HL-60 (cell line): ENCODE data around the gene PSMB5.

Experiments used
- DNase-seq, 2 experiments: peaks; one replicate each; pipeline ENCODE4 v3.0.0-alpha.2; 2010 to 2020; ENCODE audit warnings: low read depth in 1 of 2, low spot score in 1 of 2
- H3K27ac ChIP-seq: fragments of 250-450 bp; sonication (Bioruptor Pico); replicated peaks from 2 replicates; pipeline ENCODE4 v1.5.1; 2020; ENCODE audit warnings: mild to moderate bottlenecking, moderate library complexity
- H3K27me3 ChIP-seq: fragments of 250-450 bp; sonication (Bioruptor Pico); 2 replicates; pipeline ENCODE4 v1.5.1; 2021; ENCODE audit warnings: mild to moderate bottlenecking, moderate library complexity; ENCODE audit not compliant: insufficient read depth, poor library complexity, severe bottlenecking
- H3K4me3 ChIP-seq: replicated peaks from 2 replicates; pipeline ENCODE4 v1.5.1; 2011; ENCODE audit warnings: mild to moderate bottlenecking, control low read depth, low read length; ENCODE audit not compliant: insufficient read depth
- GABPA ChIP-seq: IDR thresholded peaks from 2 replicates; pipeline ENCODE4 v1.6.1; 2012; ENCODE audit warnings: low read depth
- POLR2AphosphoS5 ChIP-seq: IDR thresholded peaks from 2 replicates; pipeline ENCODE4 v1.6.1; 2012; ENCODE audit warnings: low read depth
- SPI1 ChIP-seq: IDR thresholded peaks from 2 replicates; pipeline ENCODE4 v1.6.1; 2012; ENCODE audit warnings: low read depth, mild to moderate bottlenecking, borderline replicate concordance
- TF ChIP-seq, protein P1 (sequence below): IDR thresholded peaks from 2 replicates; pipeline ENCODE4 v1.6.1; 2012; ENCODE audit warnings: low read depth; ENCODE audit not compliant: insufficient replicate concordance
- TF ChIP-seq, protein P2 (sequence below): IDR thresholded peaks from one replicate; pipeline ENCODE4 v1.5.1; 2011; ENCODE audit warnings: low read length, control low read depth, inconsistent platforms; ENCODE audit not compliant: insufficient read depth

PSMB5 gene

GRCh38 chr14:23041729-23042128 lies 7.0 kb upstream of the PSMB5 start:
- TF ChIP-seq SPI1, result no peak
- TF ChIP-seq, protein P1, sequence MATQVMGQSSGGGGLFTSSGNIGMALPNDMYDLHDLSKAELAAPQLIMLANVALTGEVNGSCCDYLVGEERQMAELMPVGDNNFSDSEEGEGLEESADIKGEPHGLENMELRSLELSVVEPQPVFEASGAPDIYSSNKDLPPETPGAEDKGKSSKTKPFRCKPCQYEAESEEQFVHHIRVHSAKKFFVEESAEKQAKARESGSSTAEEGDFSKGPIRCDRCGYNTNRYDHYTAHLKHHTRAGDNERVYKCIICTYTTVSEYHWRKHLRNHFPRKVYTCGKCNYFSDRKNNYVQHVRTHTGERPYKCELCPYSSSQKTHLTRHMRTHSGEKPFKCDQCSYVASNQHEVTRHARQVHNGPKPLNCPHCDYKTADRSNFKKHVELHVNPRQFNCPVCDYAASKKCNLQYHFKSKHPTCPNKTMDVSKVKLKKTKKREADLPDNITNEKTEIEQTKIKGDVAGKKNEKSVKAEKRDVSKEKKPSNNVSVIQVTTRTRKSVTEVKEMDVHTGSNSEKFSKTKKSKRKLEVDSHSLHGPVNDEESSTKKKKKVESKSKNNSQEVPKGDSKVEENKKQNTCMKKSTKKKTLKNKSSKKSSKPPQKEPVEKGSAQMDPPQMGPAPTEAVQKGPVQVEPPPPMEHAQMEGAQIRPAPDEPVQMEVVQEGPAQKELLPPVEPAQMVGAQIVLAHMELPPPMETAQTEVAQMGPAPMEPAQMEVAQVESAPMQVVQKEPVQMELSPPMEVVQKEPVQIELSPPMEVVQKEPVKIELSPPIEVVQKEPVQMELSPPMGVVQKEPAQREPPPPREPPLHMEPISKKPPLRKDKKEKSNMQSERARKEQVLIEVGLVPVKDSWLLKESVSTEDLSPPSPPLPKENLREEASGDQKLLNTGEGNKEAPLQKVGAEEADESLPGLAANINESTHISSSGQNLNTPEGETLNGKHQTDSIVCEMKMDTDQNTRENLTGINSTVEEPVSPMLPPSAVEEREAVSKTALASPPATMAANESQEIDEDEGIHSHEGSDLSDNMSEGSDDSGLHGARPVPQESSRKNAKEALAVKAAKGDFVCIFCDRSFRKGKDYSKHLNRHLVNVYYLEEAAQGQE, result no peak
- TF ChIP-seq GABPA, result no peak
- TF ChIP-seq POLR2AphosphoS5, result no peak
- TF ChIP-seq, protein P2, sequence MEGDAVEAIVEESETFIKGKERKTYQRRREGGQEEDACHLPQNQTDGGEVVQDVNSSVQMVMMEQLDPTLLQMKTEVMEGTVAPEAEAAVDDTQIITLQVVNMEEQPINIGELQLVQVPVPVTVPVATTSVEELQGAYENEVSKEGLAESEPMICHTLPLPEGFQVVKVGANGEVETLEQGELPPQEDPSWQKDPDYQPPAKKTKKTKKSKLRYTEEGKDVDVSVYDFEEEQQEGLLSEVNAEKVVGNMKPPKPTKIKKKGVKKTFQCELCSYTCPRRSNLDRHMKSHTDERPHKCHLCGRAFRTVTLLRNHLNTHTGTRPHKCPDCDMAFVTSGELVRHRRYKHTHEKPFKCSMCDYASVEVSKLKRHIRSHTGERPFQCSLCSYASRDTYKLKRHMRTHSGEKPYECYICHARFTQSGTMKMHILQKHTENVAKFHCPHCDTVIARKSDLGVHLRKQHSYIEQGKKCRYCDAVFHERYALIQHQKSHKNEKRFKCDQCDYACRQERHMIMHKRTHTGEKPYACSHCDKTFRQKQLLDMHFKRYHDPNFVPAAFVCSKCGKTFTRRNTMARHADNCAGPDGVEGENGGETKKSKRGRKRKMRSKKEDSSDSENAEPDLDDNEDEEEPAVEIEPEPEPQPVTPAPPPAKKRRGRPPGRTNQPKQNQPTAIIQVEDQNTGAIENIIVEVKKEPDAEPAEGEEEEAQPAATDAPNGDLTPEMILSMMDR, result no peak
- Histone ChIP-seq H3K4me3 (no peak overlapping the region), H3K27me3 (no peaks in the 10 kb centered on the region), H3K27ac (no peak overlapping the region)
- DNase-seq, result no peak

GRCh38 chr14:23040100-23040499 lies 5.4 kb upstream of the PSMB5 start:
- DNase-seq, result no peak
- H3K4me3 ChIP-seq, result no peak overlapping the region
- no peak for TF ChIP-seq GABPA
- TF ChIP-seq SPI1, result no peak
- TF ChIP-seq, protein P2, result no peak
- TF ChIP-seq, protein P1, result no peak
- TF ChIP-seq POLR2AphosphoS5, result no peak
- H3K27me3 ChIP-seq, result no peaks in the 10 kb centered on the region
- H3K27ac ChIP-seq, result no peak overlapping the region

DNA sequence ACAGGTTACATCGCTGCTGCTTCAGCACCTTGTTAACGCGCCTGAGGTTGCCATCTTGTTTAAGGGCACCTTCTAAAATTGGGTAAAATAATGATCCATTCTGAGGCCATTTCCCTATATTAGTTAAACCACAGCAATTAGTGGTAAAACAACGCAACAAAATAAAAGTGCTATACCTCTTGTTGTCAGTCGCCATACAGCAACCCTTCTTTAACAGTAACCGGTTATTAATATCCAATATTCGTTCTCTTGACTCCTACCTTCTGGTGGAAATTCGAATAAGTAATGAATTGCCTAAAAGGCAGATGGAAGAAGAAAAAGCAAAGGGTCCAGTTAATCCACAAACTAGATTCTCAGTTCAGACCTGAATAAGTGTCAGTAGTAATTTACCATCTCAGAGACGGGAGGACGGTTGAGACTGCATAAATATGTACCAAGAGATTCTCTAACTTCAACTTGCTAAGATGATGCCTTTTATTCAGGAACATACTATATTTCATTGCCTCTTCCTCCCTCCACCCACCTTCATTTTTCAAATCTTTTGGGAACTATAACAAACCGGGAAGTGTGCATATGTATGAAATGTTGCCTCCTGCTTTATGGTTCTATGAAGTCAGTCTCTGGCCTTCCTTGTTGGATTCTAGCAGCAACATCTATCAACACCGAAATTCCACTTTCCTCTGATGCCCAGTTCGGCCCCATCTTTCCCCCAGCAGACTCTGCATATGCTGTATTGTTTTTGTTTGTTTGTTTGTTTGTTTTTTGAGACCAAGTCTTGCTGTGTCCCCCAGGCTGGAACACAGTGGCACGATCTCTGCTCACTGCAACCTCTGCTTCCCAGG lies 824 bp upstream of the PSMB5 start:
- no peak for DNase-seq
- no peak for TF ChIP-seq GABPA
- TF ChIP-seq SPI1, result no peak
- TF ChIP-seq POLR2AphosphoS5, result no peak
- H3K27ac ChIP-seq, result peak overlapping the region; percentile 87
- no peaks in the 10 kb centered on the region for H3K27me3 ChIP-seq
- no peak overlapping the region for H3K4me3 ChIP-seq

DNA sequence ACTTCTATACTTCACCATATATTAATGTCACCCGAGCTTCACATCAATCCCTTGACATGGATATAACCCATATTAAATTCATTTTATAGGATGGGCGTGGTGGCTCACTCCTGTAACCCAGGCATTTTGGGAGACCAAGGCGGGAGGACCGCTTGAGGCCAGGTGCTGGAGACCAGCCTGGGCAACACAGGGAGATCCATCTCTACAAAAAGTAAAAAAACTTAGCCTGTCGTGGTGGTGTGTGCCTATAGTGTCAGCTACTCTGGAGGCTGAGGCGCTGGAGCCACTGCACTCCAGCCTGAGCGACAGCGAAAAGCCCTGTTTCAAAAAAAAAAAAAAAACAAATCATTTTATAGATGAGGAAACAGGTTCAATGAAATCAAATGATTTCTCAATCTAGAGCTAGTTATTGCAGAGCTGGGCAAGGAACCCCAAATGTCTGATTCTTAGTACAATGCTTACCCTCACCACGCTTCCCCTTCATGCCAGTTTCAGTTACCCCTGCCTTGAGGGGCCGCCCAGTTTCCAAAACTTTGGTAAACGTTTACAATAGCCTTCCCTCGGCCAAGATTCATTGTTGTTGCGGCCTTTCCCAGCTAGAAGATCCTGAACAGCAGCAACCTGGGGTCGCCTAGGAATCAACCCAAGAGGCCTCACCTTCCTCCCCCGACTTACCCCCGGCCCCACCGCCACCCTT lies 751 bp downstream of the PSMB5 start:
- DNase-seq, result no peak
- Histone ChIP-seq H3K27ac (peak overlapping the region; percentile 87), H3K27me3 (no peaks in the 10 kb centered on the region), H3K4me3 (peak overlapping the region; percentile 77)
- TF ChIP-seq GABPA (no peak), SPI1 (no peak)
- TF ChIP-seq, protein P1, result no peak
- TF ChIP-seq, protein P2, result no peak
